ENCODE data around the gene BAG5. TPM values are rescaled to one million over a fixed set of nuclear protein-coding genes. Genes with fewer than 3 reads are reported as not detected.
"Not testable (repeated sequence)": the region's sequence is repeated elsewhere in the genome, so short reads cannot be mapped to it uniquely, and the experiment has no call there.

Gene BAG5
- 21.0 and 24.8 TPM in 2 replicates for total RNA-seq (2014; rRNA removed; shearing (Covaris generic))

DNA sequence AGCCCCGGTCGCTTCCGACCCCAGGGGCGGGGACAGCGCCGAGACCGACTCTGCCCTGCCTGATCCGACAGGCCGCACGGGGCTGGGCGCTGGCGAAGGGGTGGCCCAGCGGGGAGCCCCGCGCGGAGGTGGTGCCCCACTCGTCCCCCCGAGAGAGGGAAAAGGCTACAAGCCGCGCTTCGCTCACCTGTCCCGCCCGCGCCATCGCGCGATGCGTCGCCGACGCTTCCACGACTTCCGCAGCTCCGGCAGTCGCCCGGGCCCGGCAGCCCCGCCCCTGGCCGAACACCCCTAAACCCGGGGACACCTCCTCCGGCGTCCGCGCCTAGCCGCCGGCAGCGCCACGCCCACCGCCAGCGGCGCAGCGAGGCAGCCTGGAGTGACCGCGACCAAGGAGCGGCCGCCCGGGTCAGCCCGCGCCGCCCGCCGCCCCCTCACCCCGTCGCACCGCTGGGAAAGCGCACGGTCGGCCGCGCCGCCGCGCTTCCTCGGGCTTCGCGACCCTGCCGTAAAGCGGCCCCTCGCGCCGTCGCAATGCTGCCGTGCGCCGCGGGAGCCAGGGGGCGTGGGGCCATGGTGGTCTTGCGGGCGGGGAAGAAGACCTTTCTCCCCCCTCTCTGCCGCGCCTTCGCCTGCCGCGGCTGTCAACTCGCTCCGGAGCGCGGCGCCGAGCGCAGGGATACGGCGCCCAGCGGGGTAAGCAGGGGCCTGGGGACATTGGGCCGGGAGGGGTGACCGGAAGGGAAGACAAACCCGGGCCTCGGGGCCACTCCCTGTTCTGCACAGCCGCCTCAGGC, at the start of gene BAG5, which contains the start of gene COA8:
Gene BAG5, minus strand, starts transcription at position 229 of the 797 bp plus-strand sequence. CDS start 1,493 bp downstream, outside the sequence.
Gene COA8, plus strand, starts transcription at position 532 of the 797 bp plus-strand sequence. Its CDS starts 42 bp downstream, at position 574.
- DNase-seq (ENCODE audit: low spot score), result peak; percentile 40

GRCh38 chr14:103611215-103611614, 48.8 kb upstream of the BAG5 start:
- no peak for DNase-seq (ENCODE audit: low spot score)

- DNase-seq (ENCODE audit: low spot score), result not testable (repeated sequence)
Observed at GRCh38 chr14:103609081-103609480, 46.6 kb upstream of the BAG5 start.

GRCh38 chr14:103607822-103608221, 45.4 kb upstream of the BAG5 start:
- no peak for DNase-seq (ENCODE audit: low spot score)

DNA sequence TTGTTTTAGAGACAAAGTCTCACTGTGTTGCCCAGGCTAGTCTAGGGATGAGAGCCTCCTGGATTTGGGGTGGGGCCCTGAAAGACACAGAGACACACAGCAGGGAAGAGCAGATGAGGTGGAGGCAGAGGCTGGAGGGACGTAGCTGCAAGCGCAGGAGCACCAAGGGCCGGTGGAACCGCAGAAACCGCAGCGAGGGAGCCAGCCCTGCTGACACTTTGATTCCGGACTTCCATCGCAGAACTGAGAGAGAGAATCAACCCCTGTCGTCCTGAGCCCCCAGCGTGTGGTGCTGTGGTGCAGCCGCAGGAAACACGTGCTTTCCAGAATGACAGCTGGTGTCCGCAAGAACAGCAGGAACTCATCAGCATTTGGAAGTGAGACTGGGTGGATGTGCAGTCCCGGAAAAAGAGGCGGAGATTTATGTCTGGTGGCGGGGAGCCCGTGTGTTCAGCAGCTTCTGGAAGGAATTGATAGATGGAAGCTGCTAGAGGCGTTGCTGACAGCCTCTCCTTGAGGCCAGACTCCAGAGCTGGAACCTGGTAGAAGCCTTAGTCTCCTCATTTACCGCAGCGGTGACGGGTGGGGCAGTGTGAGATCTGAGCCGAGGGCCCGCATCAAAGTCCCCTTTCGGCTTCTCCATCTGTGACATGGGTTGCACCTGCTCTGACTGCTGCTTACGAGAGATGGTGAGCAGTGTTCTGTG, 44.7 kb upstream of the BAG5 start:
- DNase-seq (ENCODE audit: low spot score), result peak; percentile 81

DNA sequence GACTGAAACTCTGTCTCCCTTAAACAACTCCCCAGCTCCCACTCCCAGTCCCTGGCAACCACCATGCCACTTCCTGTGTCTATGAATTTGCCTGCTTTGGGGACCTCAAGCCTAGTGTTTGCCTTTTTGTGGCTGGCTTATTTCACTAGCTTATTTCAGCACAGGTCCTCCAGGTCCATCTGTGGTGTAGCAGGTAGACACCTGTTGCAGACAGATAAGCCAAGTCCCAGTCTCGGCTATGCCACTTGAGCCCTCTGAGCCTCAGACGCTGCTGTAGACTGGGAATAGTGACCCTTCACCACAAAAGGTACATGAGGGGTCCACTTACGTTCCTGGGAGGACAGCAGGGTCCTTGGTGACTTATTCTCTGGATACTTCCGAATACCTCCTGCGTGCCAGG, 42.2 kb upstream of the BAG5 start:
- no peak for DNase-seq (ENCODE audit: low spot score)

DNA sequence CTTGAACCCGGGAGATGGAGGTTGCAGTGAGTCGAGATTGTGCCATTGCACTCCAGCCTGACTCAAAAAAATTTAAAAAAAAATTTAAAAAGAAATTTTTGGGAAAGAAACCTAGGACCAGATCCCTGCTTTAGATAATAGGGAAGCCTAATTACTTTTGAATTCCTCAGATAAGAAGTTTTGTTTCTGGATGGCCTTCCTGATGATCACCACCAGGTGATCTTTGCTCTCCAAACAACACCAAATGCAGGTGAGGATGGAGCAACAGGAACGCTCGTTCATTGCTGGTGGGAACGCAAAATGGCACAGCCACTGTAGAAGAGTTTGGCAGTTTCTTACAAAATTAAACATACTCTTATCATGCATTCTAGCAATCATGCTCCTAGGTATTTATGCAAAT, 38.0 kb upstream of the BAG5 start:
- DNase-seq (ENCODE audit: low spot score), result no peak

- peak; percentile 63 for DNase-seq (ENCODE audit: low spot score)
Observed at GRCh38 chr14:103597623-103598377, 35.3 kb upstream of the BAG5 start.

DNA sequence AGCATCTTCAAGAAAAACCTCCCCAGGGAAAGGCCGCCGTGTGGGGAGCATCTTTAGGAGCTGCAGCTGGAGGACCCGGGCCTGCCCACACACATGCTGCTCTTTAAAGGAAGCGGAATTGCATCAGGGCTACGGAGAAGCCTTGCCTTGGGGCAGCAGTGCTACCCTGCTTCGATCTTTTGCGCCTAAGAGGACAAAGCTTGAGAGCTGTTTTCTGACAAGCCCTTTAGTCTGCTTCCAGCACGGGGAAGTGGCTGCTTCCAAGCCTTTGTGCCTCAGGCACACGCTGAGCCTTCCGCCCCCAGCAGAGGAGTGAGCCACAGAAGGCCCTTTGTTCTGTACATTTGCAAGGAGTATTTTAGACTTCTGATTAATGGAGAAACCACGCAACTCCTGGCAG, 31.8 kb upstream of the BAG5 start:
- DNase-seq (ENCODE audit: low spot score), result peak; percentile 55

DNA sequence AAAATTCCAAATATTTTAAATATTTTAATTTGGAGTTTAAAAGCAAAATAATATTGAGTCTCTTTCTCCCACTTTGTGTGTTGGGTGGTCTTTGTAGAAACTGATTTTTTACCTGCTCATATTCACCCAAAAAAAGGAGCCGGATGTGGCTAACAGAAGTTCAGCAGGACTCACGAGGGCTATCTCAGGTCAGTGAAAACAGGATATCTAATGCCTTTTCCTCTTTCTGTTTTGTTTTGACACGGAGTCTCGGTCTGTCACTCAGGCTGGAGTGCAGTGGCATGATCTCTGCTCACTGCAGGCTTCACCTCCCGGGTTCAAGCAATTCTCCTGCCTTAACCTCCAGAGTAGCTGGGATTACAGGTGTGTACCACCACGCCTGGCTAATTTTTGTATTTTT, 31.1 kb upstream of the BAG5 start:
- DNase-seq (ENCODE audit: low spot score), result no peak

DNA sequence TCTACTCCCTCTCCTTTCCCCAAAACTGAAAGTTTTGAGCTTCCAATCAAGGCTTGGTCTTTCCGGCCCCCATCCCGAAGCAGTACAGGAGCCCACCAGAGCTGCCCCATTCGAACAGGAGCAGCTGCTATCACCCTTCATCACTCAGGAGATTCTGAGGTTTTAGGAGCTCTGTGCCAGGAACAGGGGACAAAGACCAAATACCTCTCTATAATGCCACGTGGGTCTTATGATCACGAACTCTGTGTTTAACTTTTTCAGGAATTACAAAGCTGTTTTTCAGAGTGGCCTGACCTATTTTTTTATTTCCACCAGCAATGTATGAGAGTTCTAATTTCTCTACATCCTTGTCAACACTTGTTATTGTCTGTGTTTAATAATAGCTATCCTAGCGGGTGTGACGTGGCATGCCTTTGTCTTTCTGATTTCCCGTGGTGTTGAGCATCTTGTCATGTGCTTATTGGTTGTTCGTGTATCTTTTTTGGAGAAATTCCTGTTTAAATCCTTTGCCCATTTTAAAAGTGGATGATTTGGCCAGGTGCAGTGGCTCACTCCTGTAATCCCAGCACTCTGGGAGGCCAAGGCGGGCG, 22.0 kb upstream of the BAG5 start:
- DNase-seq (ENCODE audit: low spot score), result no peak

- DNase-seq (ENCODE audit: low spot score), result no peak
Observed at GRCh38 chr14:103581954-103582703, 19.7 kb upstream of the BAG5 start.

- no peak for DNase-seq (ENCODE audit: low spot score)
Observed at GRCh38 chr14:103581206-103581605, 18.7 kb upstream of the BAG5 start.

DNA sequence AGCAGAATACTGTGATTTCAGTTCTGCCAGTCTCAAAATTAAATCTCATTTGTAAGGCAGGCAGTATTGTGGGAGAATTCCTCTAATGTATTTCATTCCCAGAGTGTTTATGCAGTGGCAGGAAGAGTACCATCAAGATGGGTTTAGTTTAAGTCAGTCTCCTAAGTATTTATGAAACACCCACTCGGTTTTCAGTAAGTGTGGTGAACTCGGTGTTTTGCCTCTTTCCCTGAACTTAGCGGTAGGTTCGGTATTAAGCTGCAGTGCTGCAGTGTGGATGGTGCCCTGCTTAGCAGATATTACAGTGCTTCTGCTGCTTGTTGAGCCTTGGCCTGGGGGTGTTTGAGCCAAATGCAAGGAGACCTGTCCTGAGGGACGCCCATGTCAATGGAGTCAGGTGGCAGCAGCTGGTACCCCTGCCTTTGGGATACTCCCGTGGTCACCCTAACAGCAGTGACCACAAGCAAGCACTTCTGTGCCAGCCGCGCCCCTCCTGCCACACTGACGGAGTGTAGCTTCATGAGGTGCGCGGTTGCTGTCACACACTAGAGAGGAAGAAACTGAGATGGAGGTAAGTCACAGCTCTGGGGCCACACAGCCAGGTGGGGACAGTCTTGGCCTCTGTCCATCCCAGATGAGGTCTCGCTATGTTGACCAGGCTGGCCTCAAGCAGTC, 16.1 kb upstream of the BAG5 start:
- no peak for DNase-seq (ENCODE audit: low spot score)

DNA sequence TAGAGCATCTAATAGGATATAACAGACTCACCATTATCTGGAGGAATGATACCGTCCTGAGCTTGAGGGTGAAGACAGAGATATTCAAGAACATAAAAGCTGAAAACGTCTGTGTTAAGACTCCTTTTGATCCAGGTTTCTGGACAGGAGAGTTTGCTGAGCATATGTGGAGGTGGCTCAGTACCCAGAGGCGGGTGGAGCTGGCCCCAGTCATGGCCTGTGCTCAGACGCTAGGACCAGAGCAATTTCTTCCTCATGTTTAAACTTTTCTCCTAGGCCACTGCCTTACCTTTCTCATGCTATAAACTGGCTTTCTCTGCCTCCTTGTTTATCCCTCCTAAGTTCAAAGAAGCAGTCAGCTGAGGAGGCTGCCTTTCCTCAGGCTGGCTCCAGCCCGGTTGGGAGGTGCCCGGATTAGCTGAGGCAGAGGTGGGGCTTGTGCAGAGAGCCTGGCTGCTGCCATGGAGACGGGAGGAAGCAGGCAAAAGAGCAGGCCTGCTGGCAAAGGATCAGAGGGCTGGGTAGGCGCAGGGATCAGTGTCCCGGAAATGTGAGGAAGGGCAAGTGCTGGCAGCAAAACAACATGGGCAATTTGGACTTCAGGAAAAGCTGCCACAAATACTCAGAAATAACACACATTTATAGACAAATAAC, 14.0 kb upstream of the BAG5 start:
- DNase-seq (ENCODE audit: low spot score), result peak; percentile 74

DNA sequence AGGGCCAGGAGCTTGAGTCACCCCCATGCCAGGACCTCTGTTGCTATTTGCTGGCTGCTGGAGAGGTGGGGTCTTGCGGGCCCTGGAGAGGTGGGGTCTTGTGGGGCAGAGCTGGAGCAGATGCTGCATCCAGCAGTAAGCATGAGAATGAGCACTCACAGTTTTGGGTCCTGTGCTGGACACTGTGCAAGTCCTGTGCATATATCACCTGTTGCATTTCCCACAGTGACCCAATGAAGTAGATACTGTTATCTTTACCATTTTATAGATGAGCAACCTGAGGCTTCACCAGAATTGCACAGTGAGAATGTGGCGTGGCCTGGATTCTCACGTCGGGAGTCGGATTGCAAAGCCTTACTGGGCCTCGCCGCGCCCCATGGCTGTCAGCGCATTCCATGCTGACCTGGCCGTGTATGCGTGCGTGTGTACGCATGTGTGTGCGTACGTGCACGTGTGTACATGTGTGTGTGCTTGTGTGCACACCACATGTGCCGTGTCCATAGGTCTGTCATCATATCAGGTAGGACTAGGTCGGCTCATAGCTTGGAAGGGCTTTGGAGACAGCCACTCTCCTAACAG, 12.3 kb upstream of the BAG5 start:
- no peak for DNase-seq (ENCODE audit: low spot score)

GRCh38 chr14:103574104-103574503, 11.6 kb upstream of the BAG5 start:
- DNase-seq (ENCODE audit: low spot score), result no peak

DNA sequence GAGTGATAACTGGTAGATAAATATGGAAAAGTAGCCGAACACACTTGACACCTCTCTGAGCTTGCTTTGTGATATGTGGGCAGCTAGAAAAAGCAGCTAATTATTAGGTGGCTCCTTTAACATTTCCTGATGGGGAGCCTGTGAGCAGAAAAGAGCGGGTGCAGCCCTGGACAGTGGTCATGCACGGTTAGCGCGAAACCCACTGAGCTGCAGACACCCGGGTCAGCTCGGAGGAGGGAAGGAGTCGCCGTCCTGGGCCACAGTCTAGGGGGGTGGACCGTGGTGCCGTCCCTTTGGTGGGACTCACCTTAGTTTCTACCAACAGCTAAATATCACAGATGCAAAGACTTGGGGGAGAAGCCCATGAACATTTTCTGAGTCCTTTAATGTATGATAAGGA, 7.0 kb upstream of the BAG5 start:
- no peak for DNase-seq (ENCODE audit: low spot score)

DNA sequence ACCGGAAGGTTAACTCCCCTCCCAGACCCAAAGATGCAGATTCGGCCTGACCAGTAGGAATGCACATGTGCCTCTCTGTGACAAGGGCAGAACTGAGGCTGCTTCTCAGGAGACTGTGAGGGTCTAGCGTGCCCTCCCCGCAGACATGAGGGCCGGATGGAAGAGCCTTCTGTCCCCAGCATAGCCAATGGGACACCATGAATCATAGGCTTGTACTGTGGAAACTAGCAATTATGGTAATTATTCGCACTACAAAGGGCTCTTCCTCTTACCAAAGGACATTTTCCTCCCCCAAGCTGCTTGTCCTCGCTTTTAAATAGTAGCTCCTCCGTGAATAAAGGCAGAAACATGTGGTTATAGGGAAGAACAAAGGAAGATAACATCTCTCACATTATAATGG, 6.5 kb upstream of the BAG5 start:
- DNase-seq (ENCODE audit: low spot score), result no peak
